Measurements from ENCODE around the gene GMPR2. TPM values are rescaled to one million over a fixed set of nuclear protein-coding genes. Genes with fewer than 3 reads are reported as not detected.

Gene GMPR2
- polyA plus RNA-seq, 3 donors, result 84.4 to 84.7 (median 84.5) TPM

GRCh38 chr14:24236689-24237462, 4.1 kb downstream of the GMPR2 start:
- intact Hi-C loops (cut with micrococcal nuclease), result loop anchor here in 1 of 2 donors (10.0 kb wide), 1 partner anchor 102 kb away; the partner anchor contains the start of genes FITM1 and PSME1
- no peaks in the 10 kb centered on the region for H3K27me3 Mint-ChIP-seq (ENCODE audit: low read depth in 3 of 3)
- no peak for TF ChIP-seq CTCF (IDR thresholded peaks at IDR 0.05)
- H2AFZ ChIP-seq (ENCODE audit: insufficient read depth, low read depth, low read length, poor library complexity, severe bottlenecking), result no peak overlapping the region
- peak overlapping the region in 3 of 7 donors; percentile 1 to 73 (median 38) for H3K27ac Mint-ChIP-seq
- H3K27me3 ChIP-seq (ENCODE audit: control insufficient read depth in 2 of 2, insufficient read depth in 2 of 2, low read length in 2 of 2), result no peaks in the 10 kb centered on the region
- no peaks in the 10 kb centered on the region for H3K9me3 Mint-ChIP-seq
- H3K79me2 ChIP-seq (ENCODE audit: insufficient read depth, low read length), result peaks cover 76% of the 10 kb centered on the region
- peaks cover 56 to 75% of the 10 kb centered on the region in 2 donors for H3K36me3 ChIP-seq (replicated peaks in 1 of 2; ENCODE audit: control insufficient read depth in 1 of 2, insufficient read depth in 2 of 2, low read length in 2 of 2)
- no peak overlapping the region for H3K4me2 ChIP-seq (replicated peaks; ENCODE audit: extremely low read depth, low read length, poor library complexity, severe bottlenecking)
- no peak for DNase-seq
- no peaks in the 10 kb centered on the region for H3K9me3 ChIP-seq (replicated peaks in 1 of 2; ENCODE audit: control insufficient read depth in 1 of 2, insufficient read depth in 1 of 2, low read length in 2 of 2)
- no peak overlapping the region for H3K27ac ChIP-seq (ENCODE audit: low read depth in 1 of 2, low read length in 2 of 2)
- H3K4me1 Mint-ChIP-seq, result peaks cover 69% of the 10 kb centered on the region
- H3K9ac ChIP-seq (ENCODE audit: insufficient read depth, low read length, poor library complexity, severe bottlenecking), result no peak overlapping the region
- peaks cover 74% of the 10 kb centered on the region for H4K20me1 ChIP-seq (ENCODE audit: insufficient read depth, low read length)
- H3K4me3 Mint-ChIP-seq, result peak overlapping the region in 1 of 2 donors; percentile 10
- no peak overlapping the region for H3K4me3 ChIP-seq (replicated peaks in 1 of 3; ENCODE audit: low read depth in 2 of 3, low read length in 3 of 3)
- H3K36me3 Mint-ChIP-seq, result peaks cover 66 to 69% of the 10 kb centered on the region in 2 donors
- 90% methylated on average over 5 of the region's 6 CpGs for WGBS (ENCODE audit: insufficient coverage)
- peaks cover 48 to 65% of the 10 kb centered on the region in 2 donors for H3K4me1 ChIP-seq (ENCODE audit: control insufficient read depth in 1 of 2, insufficient read depth in 2 of 2, low read length in 2 of 2)

- Histone ChIP-seq H4K20me1 (ENCODE audit: insufficient read depth, low read length) (peaks cover 77% of the 10 kb centered on the region), H3K9me3 (replicated peaks in 1 of 2; ENCODE audit: control insufficient read depth in 1 of 2, insufficient read depth in 1 of 2, low read length in 2 of 2) (no peaks in the 10 kb centered on the region), H3K4me2 (replicated peaks; ENCODE audit: extremely low read depth, low read length, poor library complexity, severe bottlenecking) (no peak overlapping the region), H3K4me3 (replicated peaks in 1 of 3; ENCODE audit: low read depth in 2 of 3, low read length in 3 of 3) (no peak overlapping the region), H3K27me3 (ENCODE audit: control insufficient read depth in 2 of 2, insufficient read depth in 2 of 2, low read length in 2 of 2) (no peaks in the 10 kb centered on the region), H3K9ac (ENCODE audit: insufficient read depth, low read length, poor library complexity, severe bottlenecking) (no peak overlapping the region), H3K4me1 (ENCODE audit: control insufficient read depth in 1 of 2, insufficient read depth in 2 of 2, low read length in 2 of 2) (peaks cover 50 to 65% of the 10 kb centered on the region in 2 donors), H3K27ac (ENCODE audit: low read depth in 1 of 2, low read length in 2 of 2) (no peak overlapping the region), H3K36me3 (replicated peaks in 1 of 2; ENCODE audit: control insufficient read depth in 1 of 2, insufficient read depth in 2 of 2, low read length in 2 of 2) (peaks cover 56 to 75% of the 10 kb centered on the region in 2 donors), H3K79me2 (ENCODE audit: insufficient read depth, low read length) (peaks cover 77% of the 10 kb centered on the region), H2AFZ (ENCODE audit: insufficient read depth, low read depth, low read length, poor library complexity, severe bottlenecking) (no peak overlapping the region)
- WGBS (ENCODE audit: insufficient coverage), result 80% methylated on average over 2 of the region's 2 CpGs
- H3K27ac Mint-ChIP-seq, result peak overlapping the region in 4 of 7 donors; percentile 1 to 73 (median 51)
- no peak for DNase-seq
- peaks cover 71% of the 10 kb centered on the region for H3K4me1 Mint-ChIP-seq
- intact Hi-C loops (cut with micrococcal nuclease), result loop anchor here in 1 of 2 donors (10.0 kb wide), 1 partner anchor 103 kb away; the partner anchor contains the start of genes FITM1 and PSME1
- H3K36me3 Mint-ChIP-seq, result peaks cover 66 to 69% of the 10 kb centered on the region in 2 donors
- no peak for TF ChIP-seq CTCF (IDR thresholded peaks at IDR 0.05)
- no peaks in the 10 kb centered on the region for H3K27me3 Mint-ChIP-seq (ENCODE audit: low read depth in 3 of 3)
- H3K9me3 Mint-ChIP-seq, result no peaks in the 10 kb centered on the region
- peak overlapping the region in 1 of 2 donors; percentile 10 for H3K4me3 Mint-ChIP-seq
These were observed 4.8 kb downstream of the GMPR2 start for GRCh38 chr14:24237463-24237955.

Data from CD14-positive monocyte (primary cell).